CD4-positive, alpha-beta T cell treated with Interferon gamma for 1 hour (primary cell): Measurements from ENCODE around the gene YIPF2.

Source experiments
- DNase-seq: peaks from one replicate; pipeline ENCODE4 v3.0.0-alpha.2; 2020

YIPF2 gene

GRCh38 chr19:10872546-10873107 lies 55.8 kb downstream of the YIPF2 start:
- DNase-seq, result no peak
